NCI-H1694 (cell line): ENCODE results near the gene ACACA.
"Not testable (repeated sequence)": the region's sequence is repeated elsewhere in the genome, so short reads cannot be mapped to it uniquely, and the experiment has no call there.

ENCODE experiments used
- DNase-seq: peaks from one replicate; lab custom pipeline; 2025; lab: John Stamatoyannopoulos, UW

Gene ACACA

DNA sequence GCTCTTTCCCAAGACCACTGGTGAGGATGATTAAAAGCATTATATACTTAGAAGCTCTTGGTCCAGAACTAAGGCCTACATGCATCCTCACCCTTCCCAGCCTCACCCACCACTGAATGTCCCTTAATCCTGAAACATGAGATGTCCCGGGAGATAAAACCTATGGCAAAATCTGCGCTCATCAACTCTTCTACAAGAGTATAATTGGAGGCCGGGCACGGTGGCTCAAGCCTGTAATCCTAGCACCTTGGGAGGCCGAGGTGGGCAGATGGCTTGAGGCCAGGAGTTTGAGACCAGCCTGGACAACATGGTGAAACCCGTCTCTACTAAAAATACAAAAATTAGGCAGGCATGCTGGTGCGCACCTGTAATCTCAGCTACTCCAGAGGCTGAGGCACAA is 13.3 kb downstream of the ACACA start:
- DNase-seq: no peak

GRCh38 chr17:37392024-37392590 is 14.5 kb downstream of the ACACA start:
- no peak for DNase-seq

DNA sequence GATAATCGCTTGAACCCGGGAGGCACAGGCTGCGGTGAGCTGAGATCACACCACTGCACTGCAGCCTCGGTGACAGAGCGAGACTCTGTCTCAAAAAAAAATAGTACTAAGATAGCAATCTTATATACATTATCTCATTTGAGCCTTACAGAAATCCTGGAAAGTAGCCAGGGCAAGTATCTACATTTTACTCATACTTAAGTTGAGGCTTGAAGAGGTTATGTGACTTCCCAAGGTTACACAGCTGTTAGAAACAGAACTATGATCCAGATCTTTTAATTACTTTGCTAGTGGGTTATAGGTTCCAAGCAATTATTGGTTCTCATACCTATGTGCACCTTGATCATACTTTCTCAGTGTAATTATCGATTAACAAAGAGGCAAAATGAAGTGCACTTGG is 15.5 kb downstream of the ACACA start:
- DNase-seq: no peak

DNA sequence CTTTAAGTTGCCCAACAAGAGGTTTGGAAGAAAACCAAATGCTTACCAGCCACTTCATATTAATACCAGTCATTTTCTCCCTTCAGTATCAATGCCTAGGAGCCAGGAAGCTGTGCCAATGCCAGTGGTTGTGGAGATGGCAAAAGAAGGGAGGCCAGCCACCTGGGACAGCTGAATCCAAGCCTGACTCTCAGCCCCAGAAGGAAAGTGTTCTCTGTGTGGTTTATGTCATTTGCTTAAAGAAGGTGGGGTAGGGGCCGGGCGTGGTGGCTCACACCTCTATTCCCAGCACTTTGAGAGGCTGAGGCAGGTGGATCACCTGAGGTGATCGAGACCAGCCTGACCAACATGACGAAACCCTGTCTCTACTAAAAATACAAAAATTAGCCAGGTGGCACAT is 17.5 kb downstream of the ACACA start:
- DNase-seq: no peak

- no peak for DNase-seq
Observed at GRCh38 chr17:37388266-37388665, 18.4 kb downstream of the ACACA start.

GRCh38 chr17:37386462-37386861 is 20.2 kb downstream of the ACACA start:
- no peak for DNase-seq

DNA sequence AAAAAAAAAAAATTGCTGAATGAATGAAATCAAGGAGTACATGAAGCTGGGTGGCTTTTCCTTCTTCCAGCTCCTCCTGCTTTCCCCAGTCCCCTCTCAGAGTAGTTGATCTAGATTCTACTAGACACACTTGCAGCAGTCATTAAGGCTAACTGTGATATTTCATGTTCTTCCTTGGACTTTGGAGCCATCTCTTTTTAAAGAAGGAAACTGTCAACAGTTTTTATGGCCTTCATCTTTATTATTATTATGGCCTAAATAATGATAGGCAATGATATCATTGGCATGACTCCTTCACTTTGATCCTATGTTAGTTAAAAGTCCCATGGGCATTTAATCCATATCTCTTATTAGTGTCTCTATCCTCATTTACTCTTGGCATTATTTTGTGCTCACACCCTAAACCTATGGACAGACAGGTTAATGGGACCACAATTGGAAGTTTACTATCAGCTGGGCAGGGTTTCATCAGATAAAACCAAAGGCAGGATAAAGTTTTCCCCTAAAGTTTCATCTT is 21.1 kb downstream of the ACACA start:
- no peak for DNase-seq

DNA sequence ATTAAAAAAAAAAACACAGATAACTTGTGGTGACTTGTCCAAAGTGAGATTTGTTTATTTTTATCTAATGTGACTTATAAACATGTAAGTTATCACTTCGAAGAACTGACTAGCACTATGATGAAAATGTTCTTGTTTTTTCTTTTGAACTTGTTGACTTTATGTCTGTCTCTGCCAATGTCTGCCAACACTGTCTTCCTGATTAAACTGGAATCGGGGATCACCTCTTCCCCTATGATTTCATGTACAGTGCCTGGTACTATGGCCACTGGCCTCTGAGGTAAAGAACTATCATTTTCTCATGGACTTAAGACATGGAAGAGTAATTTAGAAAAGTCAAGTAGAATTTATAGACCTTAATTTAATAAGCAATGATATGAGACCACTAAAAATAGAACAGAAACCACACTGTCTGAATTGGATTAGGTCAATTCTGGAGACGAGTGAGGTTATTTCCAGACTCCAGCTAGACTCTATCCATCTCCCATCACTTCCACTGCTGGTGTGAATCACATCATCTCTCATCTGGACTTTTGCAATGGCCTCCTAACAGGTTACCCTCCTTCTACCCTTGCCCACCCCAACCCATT is 22.0 kb downstream of the ACACA start:
- no peak for DNase-seq

GRCh38 chr17:37382056-37382455 is 24.6 kb downstream of the ACACA start:
- DNase-seq: no peak

DNA sequence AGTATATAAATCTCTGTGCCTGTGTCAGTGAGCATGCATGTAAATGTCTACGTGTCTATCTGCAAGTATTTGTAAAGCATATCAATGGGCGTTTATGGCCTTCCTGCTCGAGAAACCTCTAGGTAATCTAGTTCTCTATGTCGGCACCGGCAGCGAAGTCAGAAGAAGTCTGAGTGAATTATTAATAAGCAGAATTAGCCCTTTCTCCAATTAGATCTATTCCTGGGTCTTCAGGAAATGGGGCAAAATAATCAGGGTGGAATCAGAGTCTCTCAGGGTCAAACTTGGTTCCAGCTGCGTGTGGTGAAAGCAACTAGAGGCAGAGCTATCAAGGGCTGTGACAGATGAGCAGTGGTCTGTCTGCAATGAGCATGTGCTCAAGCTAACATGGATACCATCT is 30.9 kb downstream of the ACACA start, which contains the start of gene C17orf78:
Gene C17orf78, plus strand, starts transcription at position 280 of the 400 bp plus-strand sequence. Its CDS starts 108 bp downstream, at position 388.
- DNase-seq: no peak

- peak; percentile 87 for DNase-seq
Observed at GRCh38 chr17:37373530-37374159, 33.0 kb downstream of the ACACA start.

GRCh38 chr17:37368577-37368976 is 38.1 kb downstream of the ACACA start:
- no peak for DNase-seq

DNA sequence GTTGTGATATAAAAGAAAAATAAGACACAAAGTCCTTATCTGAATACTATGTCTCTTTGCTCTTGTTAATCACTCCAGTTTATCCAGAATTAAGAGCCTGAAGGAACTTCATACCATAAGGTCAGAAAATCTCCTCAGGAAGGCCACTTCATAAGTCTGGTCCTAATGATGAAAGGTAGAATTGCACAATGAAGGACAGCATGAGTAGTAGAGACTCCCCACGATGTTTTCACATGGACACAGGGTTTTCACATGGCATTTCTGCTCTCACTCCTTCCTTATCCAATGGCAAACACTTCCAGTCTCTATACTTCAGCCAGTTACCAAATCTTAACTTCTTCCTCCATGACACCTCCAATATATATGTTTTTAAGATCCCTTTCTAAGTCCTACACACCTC is 41.0 kb downstream of the ACACA start:
- no peak for DNase-seq

GRCh38 chr17:37361543-37361942 is 45.1 kb downstream of the ACACA start:
- DNase-seq: no peak

GRCh38 chr17:37360632-37361031 is 46.0 kb downstream of the ACACA start:
- no peak for DNase-seq

GRCh38 chr17:37359682-37360188 is 46.9 kb downstream of the ACACA start:
- DNase-seq: no peak

- peak; percentile 70 for DNase-seq
Observed at GRCh38 chr17:37358830-37359681, 47.6 kb downstream of the ACACA start.

DNA sequence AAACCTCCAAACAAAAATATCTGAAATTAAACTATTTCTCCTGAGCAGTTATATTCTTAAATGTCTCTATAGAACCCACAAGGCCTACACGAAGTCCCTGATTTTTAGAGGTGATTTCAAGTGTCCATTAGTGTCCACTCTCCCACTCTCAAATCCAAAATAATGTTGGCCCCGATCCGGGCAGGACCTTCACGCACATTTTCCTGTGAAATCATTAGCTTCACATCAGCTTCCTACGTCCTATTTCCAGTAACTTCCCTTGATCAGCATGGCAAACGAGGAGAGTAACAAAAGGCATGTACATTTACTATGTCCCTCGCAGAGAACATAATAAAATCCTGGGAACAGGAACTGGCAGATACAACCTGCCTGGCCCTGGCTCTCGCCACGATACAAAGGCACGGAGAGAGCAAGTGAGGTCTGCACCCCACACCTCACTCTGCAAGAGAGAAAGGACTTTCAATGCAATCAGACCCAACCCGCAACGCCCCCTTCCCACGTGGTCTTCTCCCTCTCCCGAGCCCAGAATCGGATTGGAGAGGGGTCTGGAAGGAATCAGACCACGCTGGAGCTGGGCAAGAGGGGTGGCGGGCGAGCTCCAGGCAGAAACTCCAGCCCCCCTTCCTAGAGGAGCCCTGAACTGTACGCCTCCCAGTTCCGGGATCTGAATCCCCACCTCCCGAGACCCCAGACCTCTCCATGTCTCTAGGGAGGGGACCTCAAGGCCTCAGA is 48.4 kb downstream of the ACACA start:
- peak; percentile 57 for DNase-seq

- not testable (repeated sequence) for DNase-seq
Observed at GRCh38 chr17:37356796-37357569, 49.7 kb downstream of the ACACA start.

DNA sequence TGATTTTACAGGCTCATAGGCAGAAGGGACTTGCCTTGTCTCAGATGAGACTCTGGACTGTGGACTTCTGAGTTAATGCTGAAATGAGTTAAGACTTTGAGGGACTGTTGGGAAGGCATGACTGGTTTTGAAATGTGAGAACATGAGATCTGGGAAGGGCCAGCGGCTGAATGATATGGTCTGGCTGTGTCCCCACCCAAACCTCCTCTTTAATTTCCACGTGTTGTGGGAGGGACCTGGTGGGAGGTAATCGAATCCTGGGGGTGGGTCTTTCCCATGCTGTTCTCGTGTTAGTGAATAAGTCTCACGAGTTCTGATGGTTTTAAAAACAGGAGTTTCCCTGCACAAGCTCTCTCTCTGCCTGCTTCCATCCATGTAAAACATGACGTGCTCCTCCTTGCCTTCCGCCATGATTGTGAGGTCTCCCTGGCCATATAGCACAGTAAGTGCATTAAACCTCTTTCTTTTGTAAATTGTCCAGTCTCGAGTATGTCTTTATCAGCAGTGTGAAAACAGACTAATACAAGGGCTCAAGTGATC is 59.7 kb downstream of the ACACA start:
- not testable (repeated sequence) for DNase-seq
